Naive thymus-derived CD4-positive, alpha-beta T cell (primary cell): Measurements from ENCODE around the gene CERS5. TPM values are rescaled to one million over a fixed set of nuclear protein-coding genes. Genes with fewer than 3 reads are reported as not detected.
A peak's percentile ranks its signal among the peaks of the same experiment; 100 is the strongest.
"Not testable (repeated sequence)": the region's sequence is repeated elsewhere in the genome, so short reads cannot be mapped to it uniquely, and the experiment has no call there.

Experiments
- ATAC-seq: fragments of 150-1000 bp; cut with Tn5 transposase; 2 replicates; pipeline ENCODE4 v1.10.0; 2021; ENCODE audit warnings: mild to moderate bottlenecking, moderate library complexity
- CTCF ChIA-PET: fragments of 350-600 bp; sonication (Branson Sonifier 250); formaldehyde crosslinking; loops from one replicate; lab custom pipeline; 2021; ENCODE audit warnings: antibody characterized with exemption; lab: Charles Lee
- POLR2A ChIA-PET: fragments of 350-600 bp; sonication (Branson Sonifier 250); formaldehyde crosslinking; loops from one replicate; lab custom pipeline; 2021; ENCODE audit warnings: antibody characterized with exemption, inconsistent platforms; lab: Charles Lee
- DNase-seq, 9 donors: peaks; one replicate each; pipeline versions ENCODE4 v3.0.0 to v3.0.0-alpha.2; 2020 to 2022; ENCODE audit warnings: mixed read lengths in 1 of 9
- H3K27ac ChIP-seq: one replicate; pipeline ENCODE4 v1.7.0; 2013; ENCODE audit warnings: mild to moderate bottlenecking, low read depth, low read length, moderate library complexity
- H3K27me3 ChIP-seq, 2 donors: one replicate each; pipeline ENCODE4 v1.7.0; 2013; ENCODE audit warnings: low read length in 2 of 2, mild to moderate bottlenecking in 2 of 2, moderate library complexity in 2 of 2; ENCODE audit not compliant: control insufficient read depth in 2 of 2, insufficient read depth in 2 of 2
- H3K36me3 ChIP-seq, 3 experiments: 1 replicate in 2 of 3; 2 replicates in 1 of 3; pipeline ENCODE4 v1.7.0; 2013; ENCODE audit warnings: low read length in 3 of 3, mild to moderate bottlenecking in 3 of 3, moderate library complexity in 1 of 3; ENCODE audit not compliant: insufficient read depth in 3 of 3, control insufficient read depth in 2 of 3
- H3K4me1 ChIP-seq, 2 donors: one replicate each; pipeline ENCODE4 v1.7.0; 2013; ENCODE audit warnings: low read length in 2 of 2, mild to moderate bottlenecking in 2 of 2, moderate library complexity in 1 of 2; ENCODE audit not compliant: control insufficient read depth in 2 of 2, insufficient read depth in 2 of 2
- H3K4me3 ChIP-seq: 2 replicates; pipeline ENCODE4 v1.7.0; 2013; ENCODE audit warnings: mild to moderate bottlenecking, low read length
- H3K9me3 ChIP-seq, 3 experiments: 1 replicate in 2 of 3; 2 replicates in 1 of 3; pipeline ENCODE4 v1.7.0; 2013; ENCODE audit warnings: low read length in 3 of 3; ENCODE audit not compliant: control insufficient read depth in 2 of 3
- H3K27ac Mint-ChIP-seq, 9 donors: one replicate each; pipeline ENCODE4 v1.8.0; 2020 to 2022; ENCODE audit warnings: mixed read lengths in 9 of 9, mild to moderate bottlenecking in 8 of 9, moderate library complexity in 5 of 9, inconsistent platforms in 2 of 9
- H3K27me3 Mint-ChIP-seq, 5 donors: one replicate each; pipeline ENCODE4 v1.8.0; 2021 to 2022; ENCODE audit warnings: mixed read lengths in 5 of 5, mild to moderate bottlenecking in 1 of 5
- H3K36me3 Mint-ChIP-seq, 5 donors: one replicate each; pipeline ENCODE4 v1.8.0; 2020 to 2022; ENCODE audit warnings: mixed read lengths in 5 of 5, mild to moderate bottlenecking in 3 of 5, inconsistent platforms in 1 of 5
- H3K4me1 Mint-ChIP-seq, 7 donors: one replicate each; pipeline ENCODE4 v1.8.0; 2020 to 2022; ENCODE audit warnings: mixed read lengths in 7 of 7, mild to moderate bottlenecking in 3 of 7, inconsistent platforms in 1 of 7
- H3K4me3 Mint-ChIP-seq, 10 donors: one replicate each; pipeline ENCODE4 v1.8.0; 2020 to 2022; ENCODE audit warnings: mild to moderate bottlenecking in 10 of 10, mixed read lengths in 10 of 10, moderate library complexity in 6 of 10, inconsistent platforms in 2 of 10
- H3K9me3 Mint-ChIP-seq, 11 donors: one replicate each; pipeline ENCODE4 v1.8.0; 2020 to 2022; ENCODE audit warnings: mixed read lengths in 11 of 11, mild to moderate bottlenecking in 4 of 11, inconsistent platforms in 1 of 11, moderate library complexity in 1 of 11
- intact Hi-C, 2 donors: fragments of 100-400 bp; cut with micrococcal nuclease; formaldehyde crosslinking; loops; one replicate each; pipeline ENCODE4 v1.15.1; 2023
- polyA plus RNA-seq, 2 donors: library from polyadenylated mRNA; unstranded; fragments of 300-500 nt; fragmentation: Illumina TruSeq; gene quantifications; one replicate each; pipeline ENCODE4 v1.2.3, GENCODE V29; 2021
- total RNA-seq, 6 experiments: library from RNA in 5 of 6; stranded (reverse) in 5 of 6; gene quantifications; 1 replicate in 5 of 6; 2 replicates in 1 of 6; pipeline ENCODE4 v1.2.3 and lab custom pipeline; 2021 to 2026

Gene CERS5
- total and polyA plus RNA-seq, 7 experiments from 2014 or later: 33.7 to 52.2 (median 45.1) TPM

DNA sequence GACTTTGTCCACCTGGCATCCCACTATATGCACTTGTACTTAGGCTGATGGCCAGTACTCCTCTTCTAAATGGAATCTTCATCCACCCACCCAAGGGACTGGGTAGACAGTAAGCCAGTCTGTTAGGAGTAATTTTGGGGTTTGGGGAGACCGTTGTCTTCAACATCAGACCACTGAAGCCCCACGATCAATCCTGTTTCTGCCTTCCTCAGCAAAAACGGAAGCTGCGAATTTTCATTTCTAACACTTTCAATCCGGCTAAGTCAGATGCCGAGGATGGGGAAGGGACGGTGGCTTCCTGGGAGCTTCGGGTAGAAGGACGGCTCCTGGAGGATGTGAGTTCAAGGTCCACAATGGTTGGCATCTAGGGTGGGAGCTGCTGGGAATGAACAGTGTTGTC lies 80.0 kb downstream of the CERS5 start:
- Histone ChIP-seq H3K36me3 (peaks cover 15 to 59% (median 17%) of the 10 kb centered on the region in 3 experiments), H3K27me3 (no peaks in the 10 kb centered on the region), H3K9me3 (no peaks in the 10 kb centered on the region), H3K4me1 (peaks cover 0 to 5% of the 10 kb centered on the region in 2 donors), H3K27ac (no peak overlapping the region), H3K4me3 (no peak overlapping the region)
- intact Hi-C loops: loop anchor here in 1 of 2 donors (10.0 kb wide), 2 partner anchors 462 to 1968 kb away; partner anchors contain the start of genes NR4A1 and PRPF40B
- Mint-ChIP-seq H3K4me3 (peak overlapping the region in 7 of 10 donors; percentile 14 to 90 (median 58)), H3K27ac (peak overlapping the region in 7 of 9 donors; percentile 5 to 97 (median 57)), H3K27me3 (no peaks in the 10 kb centered on the region), H3K36me3 (peaks cover 0 to 20% (median 8%) of the 10 kb centered on the region in 5 donors), H3K4me1 (peaks cover 6 to 46% (median 40%) of the 10 kb centered on the region in 7 donors), H3K9me3 (no peaks in the 10 kb centered on the region)
- ATAC-seq: no peak
- POLR2A ChIA-PET: interaction anchor here (0.6 to 4.0 kb wide), 2 partner anchors 24 to 103 kb away, joined by 4 to 23 read pairs; partner anchors contain the start of gene COX14
- DNase-seq: no peak
- CTCF ChIA-PET: interaction anchor here (1.0 to 3.4 kb wide), 7 partner anchors 9 to 89 kb away, joined by 3 to 20 read pairs (median 4); partner anchors contain the start of gene COX14

DNA sequence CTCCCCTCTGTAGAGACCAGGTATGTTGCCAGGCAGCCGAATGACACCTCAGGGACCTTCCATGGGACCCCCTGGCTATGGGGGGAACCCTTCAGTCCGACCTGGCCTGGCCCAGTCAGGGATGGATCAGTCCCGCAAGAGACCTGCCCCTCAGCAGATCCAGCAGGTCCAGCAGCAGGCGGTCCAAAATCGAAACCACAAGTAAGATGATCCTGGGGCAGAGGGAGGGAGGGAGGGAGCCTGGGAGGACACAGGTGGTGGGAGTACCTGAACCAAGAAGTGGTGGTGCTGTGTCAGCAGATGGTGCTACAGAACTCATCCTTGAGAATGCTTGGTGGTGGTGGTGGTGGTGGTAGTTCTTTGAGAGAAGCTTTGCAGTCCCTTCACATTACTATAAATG lies 81.0 kb downstream of the CERS5 start:
- Histone ChIP-seq H3K36me3 (peaks cover 15 to 49% (median 17%) of the 10 kb centered on the region in 3 experiments), H3K27me3 (no peaks in the 10 kb centered on the region), H3K9me3 (no peaks in the 10 kb centered on the region), H3K4me3 (peak overlapping the region; percentile 82), H3K27ac (peak overlapping the region; percentile 98), H3K4me1 (peaks cover 0 to 5% of the 10 kb centered on the region in 2 donors)
- peaks cover 6 to 46% (median 40%) of the 10 kb centered on the region in 7 donors for H3K4me1 Mint-ChIP-seq
- peak overlapping the region; percentile 83 to 96 (median 91) for H3K4me3 Mint-ChIP-seq
- POLR2A ChIA-PET: interaction anchor here (0.6 to 5.2 kb wide), 3 partner anchors 20 to 197 kb away, joined by 3 to 53 read pairs (median 3); partner anchors contain the start of genes COX14 and LIMA1
- H3K36me3 Mint-ChIP-seq: peaks cover 0 to 15% (median 4%) of the 10 kb centered on the region in 5 donors
- DNase-seq: no peak
- H3K27ac Mint-ChIP-seq: peak overlapping the region; percentile 58 to 98 (median 95)
- no peaks in the 10 kb centered on the region for H3K27me3 Mint-ChIP-seq
- intact Hi-C loops: loop anchor here in 1 of 2 donors (10.0 kb wide), 2 partner anchors 461 to 1969 kb away; partner anchors contain the start of genes NR4A1 and PRPF40B
- ATAC-seq: no peak
- H3K9me3 Mint-ChIP-seq: no peaks in the 10 kb centered on the region
- CTCF ChIA-PET: interaction anchor here (0.9 to 2.9 kb wide), 4 partner anchors 10 to 141 kb away, joined by 3 to 29 read pairs (median 4); partner anchors contain the start of gene COX14

DNA sequence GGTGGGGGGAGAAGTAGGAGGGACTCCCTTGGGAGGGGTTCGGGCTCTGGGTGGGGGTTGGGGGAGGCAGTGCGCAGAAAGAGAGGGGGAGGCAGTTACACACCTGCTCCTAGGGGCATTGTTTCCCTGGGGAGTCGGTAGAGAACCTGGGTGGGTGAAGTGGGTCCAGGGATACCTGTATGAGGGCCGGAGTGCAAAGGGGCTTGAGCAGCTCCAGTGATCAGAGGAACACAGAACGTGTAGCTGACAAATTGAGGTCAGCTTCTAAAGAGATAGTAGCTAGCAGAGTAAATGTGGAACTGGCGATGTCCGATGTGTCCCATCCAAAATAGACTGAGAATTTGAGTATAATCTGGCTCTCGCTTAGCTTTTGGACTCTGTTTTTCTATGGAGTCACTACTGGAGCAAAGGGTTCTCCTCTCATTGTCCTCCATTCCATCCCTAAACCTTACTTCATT lies 81.5 kb downstream of the CERS5 start:
- intact Hi-C loops: loop anchor here (1.0 to 10.0 kb wide), 12 partner anchors 10 to 1969 kb away; partner anchors contain the start of genes CERS5 (in 2 of the 2), LARP4 (in 2 of the 2), RACGAP1 (in 2 of the 2) and COX14 (in 1 of the 2)
- CTCF ChIA-PET: interaction anchor here (0.6 to 2.9 kb wide), 12 partner anchors 15 to 830 kb away, joined by 3 to 29 read pairs (median 4); partner anchors contain the start of gene COX14
- H3K4me1 ChIP-seq: peaks cover 0 to 5% of the 10 kb centered on the region in 2 donors
- no peaks in the 10 kb centered on the region for H3K9me3 Mint-ChIP-seq
- peaks cover 6 to 46% (median 40%) of the 10 kb centered on the region in 7 donors for H3K4me1 Mint-ChIP-seq
- no peaks in the 10 kb centered on the region for H3K27me3 ChIP-seq
- POLR2A ChIA-PET: interaction anchor here (0.6 to 5.2 kb wide), 5 partner anchors 21 to 243 kb away, joined by 3 to 53 read pairs (median 3); partner anchors contain the start of genes BCDIN3D, COX14, LIMA1 and RACGAP1
- H3K27me3 Mint-ChIP-seq: no peaks in the 10 kb centered on the region
- peak in 1 of 9 donors; percentile 75 for DNase-seq
- H3K36me3 Mint-ChIP-seq: peaks cover 0 to 12% (median 4%) of the 10 kb centered on the region in 5 donors
- no peaks in the 10 kb centered on the region for H3K9me3 ChIP-seq
- ATAC-seq: no peak
- peaks cover 15 to 44% (median 17%) of the 10 kb centered on the region in 3 experiments for H3K36me3 ChIP-seq
- peak overlapping the region; percentile 55 to 98 (median 95) for H3K27ac Mint-ChIP-seq
- H3K4me3 Mint-ChIP-seq: peak overlapping the region; percentile 83 to 96 (median 91)
- H3K27ac ChIP-seq: peak overlapping the region; percentile 98
- H3K4me3 ChIP-seq: peak overlapping the region; percentile 82

DNA sequence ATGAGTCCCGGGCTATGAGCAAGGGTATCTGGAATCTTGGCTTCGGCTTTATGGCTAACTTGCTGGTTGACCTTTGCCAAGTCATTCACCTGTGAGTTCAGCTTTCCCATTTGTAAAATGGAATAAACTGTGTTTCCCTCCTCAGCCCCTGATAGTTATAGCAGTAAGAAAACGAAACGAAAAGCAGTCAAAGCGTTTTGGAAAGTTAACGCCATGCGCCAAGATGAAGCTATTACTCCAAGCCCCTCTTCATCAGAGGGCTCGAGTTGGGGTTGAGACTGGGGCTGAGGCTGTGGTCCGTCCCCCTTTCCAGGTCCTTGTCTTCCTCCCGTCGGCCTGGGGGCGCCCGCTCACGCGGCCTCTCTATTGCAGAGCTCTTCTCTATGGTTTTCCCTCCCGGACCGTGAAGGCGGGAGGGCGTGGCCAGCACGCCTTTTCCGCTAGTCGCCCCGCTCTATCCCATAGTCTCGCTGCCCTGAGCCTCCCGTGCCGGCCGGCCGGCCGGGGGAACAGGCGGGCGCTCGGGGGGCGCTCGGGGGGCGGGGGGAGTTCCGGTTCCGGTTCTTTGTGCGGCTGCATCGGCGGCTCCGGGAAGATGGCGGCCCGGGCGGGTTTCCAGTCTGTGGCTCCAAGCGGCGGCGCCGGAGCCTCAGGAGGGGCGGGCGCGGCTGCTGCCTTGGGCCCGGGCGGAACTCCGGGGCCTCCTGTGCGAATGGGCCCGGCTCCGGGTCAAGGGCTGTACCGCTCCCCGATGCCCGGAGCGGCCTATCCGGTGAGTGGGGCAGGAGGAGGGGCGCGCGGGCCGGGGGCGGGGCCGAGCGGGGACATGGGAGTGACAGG lies 82.2 kb downstream of the CERS5 start, which contains the start of gene SMARCD1:
Gene SMARCD1 (plus strand): TSS at position 568 of the 840 bp plus-strand sequence. CDS start 28 bp downstream, at position 596.
- Histone ChIP-seq H3K27me3 (no peaks in the 10 kb centered on the region), H3K27ac (peak within 1 kb of the TSS; percentile 98), H3K4me3 (peak within 1 kb of the TSS; percentile 82), H3K36me3 (peaks cover 11 to 38% (median 13%) of the 10 kb centered on the region in 3 experiments), H3K9me3 (no peaks in the 10 kb centered on the region), H3K4me1 (peaks cover 0 to 5% of the 10 kb centered on the region in 2 donors)
- Mint-ChIP-seq H3K36me3 (peaks cover 0 to 8% (median 4%) of the 10 kb centered on the region in 5 donors), H3K27ac (peak within 1 kb of the TSS; percentile 93 to 99 (median 96)), H3K27me3 (no peaks in the 10 kb centered on the region), H3K9me3 (no peaks in the 10 kb centered on the region), H3K4me3 (peak within 1 kb of the TSS; percentile 87 to 98 (median 94)), H3K4me1 (peaks cover 6 to 46% (median 40%) of the 10 kb centered on the region in 7 donors)
- DNase-seq (peak; percentile 65 to 85 (median 76)), ATAC-seq (peak; percentile 92)
- ChIA-PET POLR2A (interaction anchor here (0.6 to 5.2 kb wide), 13 partner anchors 9 to 380 kb away, joined by 3 to 53 read pairs (median 4); partner anchors contain the start of genes BCDIN3D, CERS5, COX14 and GPD1), CTCF (interaction anchor here (0.6 to 2.9 kb wide), 15 partner anchors 14 to 829 kb away, joined by 3 to 29 read pairs (median 4); partner anchors contain the start of gene COX14)
- intact Hi-C loops: loop anchor here (1.0 to 10.0 kb wide), 12 partner anchors 10 to 1970 kb away; partner anchors contain the start of genes CERS5 (in 2 of the 2), LARP4 (in 2 of the 2), RACGAP1 (in 2 of the 2) and COX14 (in 1 of the 2)

DNA sequence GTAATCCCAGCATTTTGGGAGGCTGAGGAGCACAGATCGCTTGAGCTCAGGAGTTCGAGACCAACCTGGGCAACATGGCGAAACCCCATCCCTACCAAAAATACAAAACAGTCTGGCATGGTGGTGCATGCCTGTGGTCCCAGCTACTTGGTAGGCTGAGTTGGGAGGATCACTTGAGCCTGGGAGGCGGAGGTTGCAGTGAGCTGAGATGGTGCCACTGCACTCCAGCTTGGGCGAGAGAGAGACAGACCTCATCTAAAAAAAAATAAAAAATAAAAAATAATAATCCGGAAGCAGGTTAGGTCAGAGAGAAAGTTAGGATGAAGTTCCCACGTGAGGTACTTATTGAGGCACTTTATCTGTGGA lies 82.8 kb downstream of the CERS5 start:
- ChIA-PET CTCF (interaction anchor here (0.6 to 2.9 kb wide), 13 partner anchors 14 to 954 kb away, joined by 3 to 29 read pairs (median 4); partner anchors contain the start of gene COX14), POLR2A (interaction anchor here (0.6 to 5.2 kb wide), 13 partner anchors 9 to 379 kb away, joined by 3 to 53 read pairs (median 4); partner anchors contain the start of genes BCDIN3D, CERS5, COX14 and GPD1)
- not testable (repeated sequence) for ATAC-seq, H3K9me3 ChIP-seq, H3K27me3 Mint-ChIP-seq, H3K36me3 Mint-ChIP-seq, H3K27me3 ChIP-seq, H3K4me1 ChIP-seq, DNase-seq, H3K9me3 Mint-ChIP-seq
- H3K36me3 ChIP-seq: peaks cover 7 to 32% (median 8%) of the 10 kb centered on the region in 3 experiments
- peak overlapping the region; percentile 98 for H3K27ac ChIP-seq
- Mint-ChIP-seq H3K27ac (peak overlapping the region; percentile 93 to 99 (median 95)), H3K4me3 (peak overlapping the region; percentile 87 to 98 (median 93)), H3K4me1 (peaks cover 6 to 46% (median 40%) of the 10 kb centered on the region in 7 donors)
- intact Hi-C loops: loop anchor here (2.0 to 10.0 kb wide), 3 partner anchors 316 to 1970 kb away; partner anchors contain the start of genes LARP4 (in 2 of the 2), NR4A1 (in 1 of the 2) and PRPF40B (in 1 of the 2)
- peak overlapping the region; percentile 82 for H3K4me3 ChIP-seq
